H1 (cell line): ENCODE measurements around the gene HBD. TPM values are rescaled to one million over a fixed set of nuclear protein-coding genes. Genes with fewer than 3 reads are reported as not detected.

Experiments used
- BACH1 ChIP-seq: IDR thresholded peaks from 2 replicates; pipeline ENCODE4 v1.6.1; 2012; ENCODE audit warnings: low read length, improper control_type of control experiment
- MAFK ChIP-seq: IDR thresholded peaks from 2 replicates; pipeline ENCODE4 v1.6.1; 2012; ENCODE audit warnings: low read depth, mild to moderate bottlenecking, improper control_type of control experiment, low read length
- TBP ChIP-seq: IDR thresholded peaks from 2 replicates; pipeline ENCODE4 v1.6.1; 2011; ENCODE audit warnings: low read depth, low read length, improper control_type of control experiment
- polyA plus RNA-seq, 7 experiments: library from polyadenylated mRNA; depleted of rRNA in 3 of 7; stranded (reverse) in 5 of 7; unstranded in 2 of 7; fragments of >200 nt in 5 of 7; fragments of 200-250 nt in 2 of 7; gene quantifications; 1 replicate in 5 of 7; 2 replicates in 1 of 7; 4 replicates in 1 of 7; pipeline versions ENCODE4 v1.2.1 to v1.2.3, GENCODE V29; 2011 to 2013; ENCODE audit warnings: missing spikeins in 2 of 7, mixed read lengths in 2 of 7
- total RNA-seq: library from RNA; stranded (reverse); fragmentation: NEBNext Ultra II Directional; extraction: Animal tissue kit (Norgen Biotek cat#: 25700); gene quantifications from 2 replicates; pipeline ENCODE4 v1.2.1, GENCODE V29; 2021

Gene HBD
- total and polyA plus RNA-seq, 2 of the 8 experiments (the other 6 are each of a cell fraction or from before 2014, with no cell fraction given), result not detected

DNA sequence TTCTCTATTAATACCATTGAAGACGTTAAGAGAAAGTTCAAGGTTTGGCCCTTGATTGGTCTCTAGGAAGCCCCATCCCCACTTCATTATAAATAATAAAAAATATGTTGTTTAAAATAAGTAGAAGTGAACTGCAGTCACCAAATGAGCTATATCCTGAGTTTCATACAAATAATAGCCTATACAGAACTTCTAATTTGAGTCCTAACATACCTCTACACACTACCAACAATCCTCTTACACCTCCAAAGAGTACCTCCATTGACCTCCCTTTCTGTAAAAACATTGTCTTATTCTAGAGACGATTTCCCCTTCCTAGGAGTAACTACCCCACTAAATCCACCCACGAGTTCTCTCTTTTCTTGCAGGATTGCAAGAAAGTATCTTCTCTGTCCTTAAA is 7.2 kb upstream of the HBD start (continued):
- TF ChIP-seq BACH1, result no peak
- TF ChIP-seq MAFK, result no peak
- TF ChIP-seq TBP, result no peak
